GM23338 (cell line): ENCODE data around the gene LRRTM2. TPM values are rescaled to one million over a fixed set of nuclear protein-coding genes. Genes with fewer than 3 reads are reported as not detected.

Experiments
- ATAC-seq: fragments of 200-7000 bp; cut with Tn5 transposase; 3 replicates; pipeline ENCODE4 v1.9.1; 2020
- DNase-seq: peaks from one replicate; pipeline ENCODE4 v3.0.0-alpha.2; 2015; ENCODE audit warnings: low spot score
- H2AFZ ChIP-seq: fragments of 200-600 bp; sonication (generic); 2 replicates; pipeline ENCODE4 v1.8.0; 2016; ENCODE audit warnings: antibody characterized with exemption, mild to moderate bottlenecking, moderate library complexity
- H3F3A ChIP-seq: fragments of 200-600 bp; sonication (generic); replicated peaks from 2 replicates; pipeline ENCODE4 v1.8.0; 2017; ENCODE audit warnings: antibody characterized with exemption, mixed run types, low read depth
- H3K27ac ChIP-seq: fragments of 200-600 bp; sonication (generic); 2 replicates; pipeline ENCODE4 v1.6.1; 2016; ENCODE audit warnings: low read depth
- H3K27me3 ChIP-seq: fragments of 200-600 bp; sonication (generic); 2 replicates; pipeline ENCODE4 v1.8.0; 2016; ENCODE audit warnings: mild to moderate bottlenecking, mixed run types, moderate library complexity; ENCODE audit not compliant: insufficient read depth
- H3K36me3 ChIP-seq: fragments of 200-600 bp; sonication (generic); 2 replicates; pipeline ENCODE4 v1.8.0; 2016; ENCODE audit warnings: mild to moderate bottlenecking; ENCODE audit not compliant: insufficient read depth
- H3K4me1 ChIP-seq: fragments of 200-600 bp; sonication (generic); 2 replicates; pipeline ENCODE4 v1.8.0; 2016; ENCODE audit warnings: mild to moderate bottlenecking, moderate library complexity; ENCODE audit not compliant: insufficient read depth
- H3K4me2 ChIP-seq: fragments of 200-600 bp; sonication (generic); 2 replicates; pipeline ENCODE4 v1.7.1; 2017; ENCODE audit warnings: mixed run types
- H3K4me3 ChIP-seq: fragments of 200-600 bp; sonication (generic); 2 replicates; pipeline ENCODE4 v1.6.1; 2016; ENCODE audit warnings: mixed run types
- H3K79me2 ChIP-seq: fragments of 200-600 bp; sonication (generic); replicated peaks from 2 replicates; pipeline ENCODE4 v1.8.0; 2017; ENCODE audit warnings: mild to moderate bottlenecking; ENCODE audit not compliant: insufficient read depth
- H3K9me2 ChIP-seq: fragments of 200-600 bp; sonication (generic); 2 replicates; pipeline ENCODE4 v1.8.0; 2017; ENCODE audit not compliant: insufficient read depth
- H4K20me1 ChIP-seq: fragments of 200-600 bp; sonication (generic); replicated peaks from 2 replicates; pipeline ENCODE4 v1.8.0; 2017; ENCODE audit warnings: mild to moderate bottlenecking; ENCODE audit not compliant: insufficient read depth
- H3K27ac Mint-ChIP-seq: 2 replicates; pipeline ENCODE4 v1.8.0; 2020; ENCODE audit warnings: inconsistent platforms, mild to moderate bottlenecking, moderate library complexity, mixed read lengths
- H3K27me3 Mint-ChIP-seq: 3 replicates; pipeline ENCODE4 v1.8.0; 2022; ENCODE audit warnings: low read depth, mild to moderate bottlenecking, moderate library complexity, mixed read lengths, inconsistent platforms; ENCODE audit not compliant: insufficient read depth, poor library complexity
- H3K36me3 Mint-ChIP-seq: 3 replicates; pipeline ENCODE4 v1.8.0; 2021; ENCODE audit warnings: low read depth, mild to moderate bottlenecking, inconsistent platforms, moderate library complexity, mixed read lengths
- H3K4me1 Mint-ChIP-seq: 3 replicates; pipeline ENCODE4 v1.8.0; 2020; ENCODE audit warnings: mild to moderate bottlenecking, inconsistent platforms, mixed read lengths
- H3K4me3 Mint-ChIP-seq: 3 replicates; pipeline ENCODE4 v1.8.0; 2021; ENCODE audit warnings: moderate library complexity, mild to moderate bottlenecking, inconsistent platforms, mixed read lengths
- H3K9me3 Mint-ChIP-seq: 3 replicates; pipeline ENCODE4 v1.8.0; 2020; ENCODE audit warnings: moderate library complexity, mild to moderate bottlenecking, inconsistent platforms, mixed read lengths
- CREB1 ChIP-seq: fragments of 250-450 bp; sonication (Bioruptor Pico); IDR thresholded peaks from 2 replicates; pipeline ENCODE4 v1.5.0; 2020; ENCODE audit warnings: low read depth, mild to moderate bottlenecking, moderate library complexity
- EZH2 ChIP-seq: fragments of 200-600 bp; sonication (generic); IDR thresholded peaks from one replicate; pipeline ENCODE4 v1.8.0; 2017; ENCODE audit warnings: antibody characterized with exemption, mild to moderate bottlenecking, low read depth; ENCODE audit not compliant: unreplicated experiment
- JUNB ChIP-seq: IDR thresholded peaks from one replicate; pipeline ENCODE4 v1.6.1; 2016; ENCODE audit warnings: antibody characterized with exemption; ENCODE audit not compliant: unreplicated experiment
- NANOG ChIP-seq: IDR thresholded peaks from 2 replicates; pipeline ENCODE4 v1.6.1; 2016; ENCODE audit warnings: antibody characterized with exemption, borderline replicate concordance
- POLR2AphosphoS5 ChIP-seq: IDR thresholded peaks from 2 replicates; pipeline ENCODE4 v1.6.1; 2016; ENCODE audit warnings: antibody characterized with exemption, low read depth
- ZNF114 ChIP-seq: fragments of 250-450 bp; sonication (Bioruptor Pico); IDR thresholded peaks from 2 replicates; pipeline ENCODE4 v1.5.0; 2020; ENCODE audit warnings: mild to moderate bottlenecking, moderate library complexity
- ZNF331 ChIP-seq: fragments of 250-450 bp; sonication (Bioruptor Pico); IDR thresholded peaks from 2 replicates; pipeline ENCODE4 v1.5.0; 2020; ENCODE audit warnings: low read depth, mild to moderate bottlenecking, moderate library complexity
- polyA plus RNA-seq: library from polyadenylated mRNA; unstranded; fragments of >200 nt; fragmentation: Nextera tagmentation; extraction: Ambion mirVana; gene quantifications from 2 replicates; pipeline ENCODE4 v1.2.1, GENCODE V29; 2016
- total RNA-seq: library from RNA; depleted of rRNA; stranded (reverse); fragments of >200 nt; shearing (Covaris generic); gene quantifications from 2 replicates; pipeline ENCODE4 v1.2.3, GENCODE V29; 2014
- TF ChIP-seq, protein P1 (sequence below), 2 experiments: fragments of 200-600 bp in 1 of 2; sonication (generic) in 1 of 2; conservative IDR thresholded peaks; 2 replicates each; pipeline versions ENCODE4 v1.5.1 to v1.6.1; 2016 to 2017; ENCODE audit warnings: antibody characterized with exemption in 2 of 2, low read depth in 2 of 2, mild to moderate bottlenecking in 2 of 2, moderate library complexity in 1 of 2
- TF ChIP-seq, protein P2 (sequence below): IDR thresholded peaks from one replicate; pipeline ENCODE4 v1.6.1; 2018; ENCODE audit warnings: antibody characterized with exemption; ENCODE audit not compliant: unreplicated experiment
- TF ChIP-seq, protein P3 (sequence below): IDR thresholded peaks from 2 replicates; pipeline ENCODE4 v1.6.1; 2016; ENCODE audit warnings: antibody characterized with exemption

LRRTM2 gene
- total and polyA plus RNA-seq, 2 experiments from 2014 or later, result 1.5 TPM; not detected in 1

DNA sequence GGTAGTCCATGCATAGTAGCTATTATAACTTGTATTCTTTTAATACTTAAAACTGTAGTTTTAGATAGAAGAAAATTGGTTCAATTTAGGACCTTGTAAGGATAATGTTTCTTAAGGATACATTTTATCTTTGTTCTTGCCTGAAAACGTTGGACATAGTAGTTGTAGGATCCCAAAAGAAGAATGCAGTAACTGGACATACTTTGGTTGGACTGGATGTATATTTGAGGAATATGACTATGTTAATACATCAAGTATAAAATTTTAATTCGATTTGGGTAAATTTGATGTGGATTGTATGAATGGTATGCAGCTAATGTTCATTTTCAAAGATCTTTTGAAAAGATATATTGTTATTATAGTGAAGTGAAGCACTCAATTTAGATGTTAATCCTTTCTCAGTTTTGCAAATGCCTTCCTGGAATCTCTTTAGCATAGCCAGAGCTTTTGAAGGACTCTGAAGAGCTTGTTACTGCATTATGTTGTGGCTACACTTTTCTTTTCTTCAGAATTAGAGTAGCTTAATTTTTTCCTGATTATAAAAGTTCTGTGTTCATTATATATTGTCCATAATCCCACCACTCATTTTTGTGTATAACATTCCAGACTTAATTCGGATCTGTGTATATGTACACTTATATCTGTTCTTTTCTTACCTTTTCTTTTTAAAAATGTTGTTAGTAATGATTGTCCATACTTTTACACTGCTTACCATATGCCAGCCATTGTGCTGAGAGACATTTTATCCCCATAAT, 41.2 kb downstream of the LRRTM2 start:
- peaks cover 71% of the 10 kb centered on the region for H3K4me1 ChIP-seq
- TF ChIP-seq EZH2 (no peak), ZNF331 (CRISPR knock-in tag) (no peak), NANOG (peak; percentile 93)
- TF ChIP-seq, protein P1, sequence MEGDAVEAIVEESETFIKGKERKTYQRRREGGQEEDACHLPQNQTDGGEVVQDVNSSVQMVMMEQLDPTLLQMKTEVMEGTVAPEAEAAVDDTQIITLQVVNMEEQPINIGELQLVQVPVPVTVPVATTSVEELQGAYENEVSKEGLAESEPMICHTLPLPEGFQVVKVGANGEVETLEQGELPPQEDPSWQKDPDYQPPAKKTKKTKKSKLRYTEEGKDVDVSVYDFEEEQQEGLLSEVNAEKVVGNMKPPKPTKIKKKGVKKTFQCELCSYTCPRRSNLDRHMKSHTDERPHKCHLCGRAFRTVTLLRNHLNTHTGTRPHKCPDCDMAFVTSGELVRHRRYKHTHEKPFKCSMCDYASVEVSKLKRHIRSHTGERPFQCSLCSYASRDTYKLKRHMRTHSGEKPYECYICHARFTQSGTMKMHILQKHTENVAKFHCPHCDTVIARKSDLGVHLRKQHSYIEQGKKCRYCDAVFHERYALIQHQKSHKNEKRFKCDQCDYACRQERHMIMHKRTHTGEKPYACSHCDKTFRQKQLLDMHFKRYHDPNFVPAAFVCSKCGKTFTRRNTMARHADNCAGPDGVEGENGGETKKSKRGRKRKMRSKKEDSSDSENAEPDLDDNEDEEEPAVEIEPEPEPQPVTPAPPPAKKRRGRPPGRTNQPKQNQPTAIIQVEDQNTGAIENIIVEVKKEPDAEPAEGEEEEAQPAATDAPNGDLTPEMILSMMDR (conservative IDR thresholded peaks at IDR 0.05; ENCODE audit: low read depth in 2 of 2), result no peak
- H3K36me3 Mint-ChIP-seq, result peaks cover 20% of the 10 kb centered on the region
- H3K79me2 ChIP-seq, result peaks cover 53% of the 10 kb centered on the region
- no peaks in the 10 kb centered on the region for H3K27me3 ChIP-seq
- H3K36me3 ChIP-seq, result no peaks in the 10 kb centered on the region
- no peaks in the 10 kb centered on the region; the same call in 2 of the 3 replicates for H3K9me3 Mint-ChIP-seq
- peaks cover 76% of the 10 kb centered on the region for H3K4me1 Mint-ChIP-seq
- H3K27me3 Mint-ChIP-seq, result peaks cover 12% of the 10 kb centered on the region
- no peak overlapping the region for H2AFZ ChIP-seq
- peak; percentile 63 for ATAC-seq
- no peaks in the 10 kb centered on the region for H3K9me2 ChIP-seq
- peak overlapping the region; percentile 88 for H3K27ac ChIP-seq
- no peaks in the 10 kb centered on the region for H3F3A ChIP-seq
- peak overlapping the region; percentile 95 for H3K27ac Mint-ChIP-seq
- peak overlapping the region; percentile 56 for H3K4me2 ChIP-seq
- peak overlapping the region; percentile 28 for H3K4me3 ChIP-seq
- peak; percentile 46 for DNase-seq
- peak overlapping the region; percentile 60 for H3K4me3 Mint-ChIP-seq
- H4K20me1 ChIP-seq, result no peaks in the 10 kb centered on the region

DNA sequence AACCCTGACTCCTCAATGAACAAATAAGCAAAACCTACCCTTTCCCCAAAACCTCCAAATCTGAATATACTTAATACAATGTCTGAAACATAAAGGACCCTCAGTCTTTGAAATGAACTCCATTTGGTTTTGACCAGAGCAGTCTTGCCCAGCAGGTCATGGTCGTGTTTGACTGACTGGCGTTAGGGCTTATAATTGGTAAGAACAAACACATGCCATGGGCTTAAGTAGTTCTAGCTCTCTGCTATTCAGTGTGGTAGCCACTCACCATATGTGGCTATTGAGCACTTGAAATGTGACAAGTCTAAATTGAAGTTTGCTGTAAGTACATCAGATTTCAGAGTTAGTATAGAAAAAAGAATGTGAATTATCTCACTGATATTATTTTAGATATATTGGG, 42.1 kb downstream of the LRRTM2 start:
- H3K36me3 Mint-ChIP-seq, result peaks cover 28% of the 10 kb centered on the region
- Histone ChIP-seq H3K79me2 (peaks cover 49% of the 10 kb centered on the region), H3F3A (no peaks in the 10 kb centered on the region), H3K27me3 (no peaks in the 10 kb centered on the region), H3K4me2 (peak overlapping the region; percentile 64), H3K9me2 (no peaks in the 10 kb centered on the region), H3K36me3 (peaks cover 5% of the 10 kb centered on the region; the same call in 1 of the 2 replicates), H3K4me3 (peak overlapping the region; percentile 25), H3K27ac (peak overlapping the region; percentile 72), H2AFZ (no peak overlapping the region), H3K4me1 (peaks cover 70% of the 10 kb centered on the region), H4K20me1 (no peaks in the 10 kb centered on the region)
- DNase-seq, result peak; percentile 22
- peak overlapping the region; percentile 17; the same call in 2 of the 3 replicates for H3K4me3 Mint-ChIP-seq
- no peaks in the 10 kb centered on the region; the same call in 2 of the 3 replicates for H3K9me3 Mint-ChIP-seq
- ATAC-seq, result peak; percentile 65
- H3K27ac Mint-ChIP-seq, result peak overlapping the region; percentile 93
- peaks cover 78% of the 10 kb centered on the region for H3K4me1 Mint-ChIP-seq
- peaks cover 12% of the 10 kb centered on the region for H3K27me3 Mint-ChIP-seq
- TF ChIP-seq, protein P2, sequence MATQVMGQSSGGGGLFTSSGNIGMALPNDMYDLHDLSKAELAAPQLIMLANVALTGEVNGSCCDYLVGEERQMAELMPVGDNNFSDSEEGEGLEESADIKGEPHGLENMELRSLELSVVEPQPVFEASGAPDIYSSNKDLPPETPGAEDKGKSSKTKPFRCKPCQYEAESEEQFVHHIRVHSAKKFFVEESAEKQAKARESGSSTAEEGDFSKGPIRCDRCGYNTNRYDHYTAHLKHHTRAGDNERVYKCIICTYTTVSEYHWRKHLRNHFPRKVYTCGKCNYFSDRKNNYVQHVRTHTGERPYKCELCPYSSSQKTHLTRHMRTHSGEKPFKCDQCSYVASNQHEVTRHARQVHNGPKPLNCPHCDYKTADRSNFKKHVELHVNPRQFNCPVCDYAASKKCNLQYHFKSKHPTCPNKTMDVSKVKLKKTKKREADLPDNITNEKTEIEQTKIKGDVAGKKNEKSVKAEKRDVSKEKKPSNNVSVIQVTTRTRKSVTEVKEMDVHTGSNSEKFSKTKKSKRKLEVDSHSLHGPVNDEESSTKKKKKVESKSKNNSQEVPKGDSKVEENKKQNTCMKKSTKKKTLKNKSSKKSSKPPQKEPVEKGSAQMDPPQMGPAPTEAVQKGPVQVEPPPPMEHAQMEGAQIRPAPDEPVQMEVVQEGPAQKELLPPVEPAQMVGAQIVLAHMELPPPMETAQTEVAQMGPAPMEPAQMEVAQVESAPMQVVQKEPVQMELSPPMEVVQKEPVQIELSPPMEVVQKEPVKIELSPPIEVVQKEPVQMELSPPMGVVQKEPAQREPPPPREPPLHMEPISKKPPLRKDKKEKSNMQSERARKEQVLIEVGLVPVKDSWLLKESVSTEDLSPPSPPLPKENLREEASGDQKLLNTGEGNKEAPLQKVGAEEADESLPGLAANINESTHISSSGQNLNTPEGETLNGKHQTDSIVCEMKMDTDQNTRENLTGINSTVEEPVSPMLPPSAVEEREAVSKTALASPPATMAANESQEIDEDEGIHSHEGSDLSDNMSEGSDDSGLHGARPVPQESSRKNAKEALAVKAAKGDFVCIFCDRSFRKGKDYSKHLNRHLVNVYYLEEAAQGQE, result no peak
- no peak for TF ChIP-seq JUNB
- TF ChIP-seq ZNF114 (CRISPR knock-in tag), result no peak
- TF ChIP-seq CREB1 (CRISPR knock-in tag), result no peak
- TF ChIP-seq, protein P3, sequence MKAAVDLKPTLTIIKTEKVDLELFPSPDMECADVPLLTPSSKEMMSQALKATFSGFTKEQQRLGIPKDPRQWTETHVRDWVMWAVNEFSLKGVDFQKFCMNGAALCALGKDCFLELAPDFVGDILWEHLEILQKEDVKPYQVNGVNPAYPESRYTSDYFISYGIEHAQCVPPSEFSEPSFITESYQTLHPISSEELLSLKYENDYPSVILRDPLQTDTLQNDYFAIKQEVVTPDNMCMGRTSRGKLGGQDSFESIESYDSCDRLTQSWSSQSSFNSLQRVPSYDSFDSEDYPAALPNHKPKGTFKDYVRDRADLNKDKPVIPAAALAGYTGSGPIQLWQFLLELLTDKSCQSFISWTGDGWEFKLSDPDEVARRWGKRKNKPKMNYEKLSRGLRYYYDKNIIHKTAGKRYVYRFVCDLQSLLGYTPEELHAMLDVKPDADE, result no peak
- no peak for TF ChIP-seq NANOG
- no peak for TF ChIP-seq POLR2AphosphoS5
- no peak for TF ChIP-seq ZNF331 (CRISPR knock-in tag)
